Choroid plexus epithelial cell (primary cell): Measurements from ENCODE around the gene KLHDC8A.

Experiments
- DNase-seq: peaks from one replicate; pipeline ENCODE4 v3.0.0-alpha.2; 2010; ENCODE audit warnings: low read depth
- H3K4me3 ChIP-seq: 2 replicates; pipeline ENCODE4 v1.5.1; 2011; ENCODE audit warnings: low read depth, mild to moderate bottlenecking, control low read depth, low read length, moderate library complexity
- CTCF ChIP-seq: conservative IDR thresholded peaks from 2 replicates; pipeline ENCODE4 v1.5.1; 2011; ENCODE audit warnings: low read depth, mild to moderate bottlenecking, control low read depth, inconsistent platforms, low read length, moderate library complexity

The KLHDC8A gene

GRCh38 chr1:205338011-205338410 lies 18.7 kb downstream of the KLHDC8A start:
- H3K4me3 ChIP-seq: no peak overlapping the region
- no peak for DNase-seq
- no peak for TF ChIP-seq CTCF

- no peak for TF ChIP-seq CTCF
- no peak for DNase-seq
- no peak overlapping the region for H3K4me3 ChIP-seq
Observed at GRCh38 chr1:205337481-205337880, 19.2 kb downstream of the KLHDC8A start.

GRCh38 chr1:205335692-205336091 lies 21.0 kb downstream of the KLHDC8A start:
- no peak overlapping the region for H3K4me3 ChIP-seq
- peak; percentile 79 for DNase-seq
- peak; percentile 99 for TF ChIP-seq CTCF

GRCh38 chr1:205332015-205332791 lies 24.5 kb downstream of the KLHDC8A start:
- DNase-seq: no peak

GRCh38 chr1:205330150-205330549 lies 26.6 kb downstream of the KLHDC8A start:
- H3K4me3 ChIP-seq: no peak overlapping the region
- DNase-seq: no peak
- no peak for TF ChIP-seq CTCF

More at GRCh38 chr1:205332015-205332791, 24.5 kb downstream of the KLHDC8A start:
- H3K4me3 ChIP-seq: no peak overlapping the region
- no peak for TF ChIP-seq CTCF

- TF ChIP-seq CTCF: no peak
- H3K4me3 ChIP-seq: no peak overlapping the region
Observed at GRCh38 chr1:205329719-205330118, 27.0 kb downstream of the KLHDC8A start.

GRCh38 chr1:205328476-205328875 lies 28.2 kb downstream of the KLHDC8A start:
- H3K4me3 ChIP-seq: no peak overlapping the region
- no peak for TF ChIP-seq CTCF
- no peak for DNase-seq

More at GRCh38 chr1:205329719-205330118, 27.0 kb downstream of the KLHDC8A start:
- no peak for DNase-seq
